Peyer's patch (tissue), 4 donors: ENCODE data around the gene KMO.

Experiments used
- POLR2A ChIP-seq, 2 donors: fragments of 450-650 bp; IDR thresholded peaks; one replicate each; pipeline ENCODE4 v1.5.1; 2017; ENCODE audit warnings: antibody characterized with exemption in 2 of 2, mild to moderate bottlenecking in 2 of 2, moderate library complexity in 2 of 2
- TF ChIP-seq, protein P1 (sequence below), 6 experiments: fragments of 450-650 bp in 4 of 6; fragments of 200-600 bp in 2 of 6; sonication (generic) in 1 of 6; IDR thresholded peaks; one replicate each; pipeline ENCODE4 v1.5.1; 2017 to 2019; ENCODE audit warnings: antibody characterized with exemption in 6 of 6, mild to moderate bottlenecking in 3 of 6, moderate library complexity in 1 of 6

GRCh38 chr1:241637604-241638003 lies 105.4 kb downstream of the KMO start:
- TF ChIP-seq, protein P1, sequence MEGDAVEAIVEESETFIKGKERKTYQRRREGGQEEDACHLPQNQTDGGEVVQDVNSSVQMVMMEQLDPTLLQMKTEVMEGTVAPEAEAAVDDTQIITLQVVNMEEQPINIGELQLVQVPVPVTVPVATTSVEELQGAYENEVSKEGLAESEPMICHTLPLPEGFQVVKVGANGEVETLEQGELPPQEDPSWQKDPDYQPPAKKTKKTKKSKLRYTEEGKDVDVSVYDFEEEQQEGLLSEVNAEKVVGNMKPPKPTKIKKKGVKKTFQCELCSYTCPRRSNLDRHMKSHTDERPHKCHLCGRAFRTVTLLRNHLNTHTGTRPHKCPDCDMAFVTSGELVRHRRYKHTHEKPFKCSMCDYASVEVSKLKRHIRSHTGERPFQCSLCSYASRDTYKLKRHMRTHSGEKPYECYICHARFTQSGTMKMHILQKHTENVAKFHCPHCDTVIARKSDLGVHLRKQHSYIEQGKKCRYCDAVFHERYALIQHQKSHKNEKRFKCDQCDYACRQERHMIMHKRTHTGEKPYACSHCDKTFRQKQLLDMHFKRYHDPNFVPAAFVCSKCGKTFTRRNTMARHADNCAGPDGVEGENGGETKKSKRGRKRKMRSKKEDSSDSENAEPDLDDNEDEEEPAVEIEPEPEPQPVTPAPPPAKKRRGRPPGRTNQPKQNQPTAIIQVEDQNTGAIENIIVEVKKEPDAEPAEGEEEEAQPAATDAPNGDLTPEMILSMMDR (IDR thresholded peaks at IDR 0.05) = no peak
- TF ChIP-seq POLR2A (IDR thresholded peaks at IDR 0.05) = no peak
